ENCODE measurements around the gene FPGT.

DNA sequence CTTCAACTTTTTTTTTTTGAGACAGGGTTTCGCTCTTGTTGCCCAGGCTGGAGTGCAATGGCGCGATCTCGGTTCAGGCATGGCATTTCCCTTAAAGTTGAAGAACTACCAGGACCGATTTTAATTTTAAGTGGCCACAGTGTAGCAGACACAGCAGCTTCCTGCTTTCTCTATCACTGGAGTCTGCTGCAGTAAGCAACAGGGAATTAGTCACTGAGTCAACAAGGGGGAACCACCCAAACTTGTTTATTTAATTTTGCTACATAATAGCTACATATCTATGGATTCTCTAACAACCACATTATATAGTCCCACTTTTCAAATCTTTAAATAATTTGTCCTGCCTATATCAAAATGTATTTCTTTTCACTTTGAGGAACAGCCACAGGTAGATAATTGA is 24.7 kb downstream of the FPGT start:
- TF ChIP-seq, protein P1, sequence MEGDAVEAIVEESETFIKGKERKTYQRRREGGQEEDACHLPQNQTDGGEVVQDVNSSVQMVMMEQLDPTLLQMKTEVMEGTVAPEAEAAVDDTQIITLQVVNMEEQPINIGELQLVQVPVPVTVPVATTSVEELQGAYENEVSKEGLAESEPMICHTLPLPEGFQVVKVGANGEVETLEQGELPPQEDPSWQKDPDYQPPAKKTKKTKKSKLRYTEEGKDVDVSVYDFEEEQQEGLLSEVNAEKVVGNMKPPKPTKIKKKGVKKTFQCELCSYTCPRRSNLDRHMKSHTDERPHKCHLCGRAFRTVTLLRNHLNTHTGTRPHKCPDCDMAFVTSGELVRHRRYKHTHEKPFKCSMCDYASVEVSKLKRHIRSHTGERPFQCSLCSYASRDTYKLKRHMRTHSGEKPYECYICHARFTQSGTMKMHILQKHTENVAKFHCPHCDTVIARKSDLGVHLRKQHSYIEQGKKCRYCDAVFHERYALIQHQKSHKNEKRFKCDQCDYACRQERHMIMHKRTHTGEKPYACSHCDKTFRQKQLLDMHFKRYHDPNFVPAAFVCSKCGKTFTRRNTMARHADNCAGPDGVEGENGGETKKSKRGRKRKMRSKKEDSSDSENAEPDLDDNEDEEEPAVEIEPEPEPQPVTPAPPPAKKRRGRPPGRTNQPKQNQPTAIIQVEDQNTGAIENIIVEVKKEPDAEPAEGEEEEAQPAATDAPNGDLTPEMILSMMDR (IDR thresholded peaks at IDR 0.05; ENCODE audit: control extremely low read depth in 1 of 3, insufficient read depth in 1 of 3, low read depth in 1 of 3, low read length in 3 of 3) = no peak
- TF ChIP-seq EP300 (IDR thresholded peaks at IDR 0.05; ENCODE audit: borderline replicate concordance in 1 of 2, low read depth in 2 of 2, low read length in 2 of 2) (no peak), JUN (IDR thresholded peaks at IDR 0.05; ENCODE audit: low read depth, low read length) (no peak), POLR2AphosphoS5 (IDR thresholded peaks at IDR 0.05; ENCODE audit: low read depth, low read length) (no peak), TAF1 (IDR thresholded peaks at IDR 0.05; ENCODE audit: low read depth, low read length) (no peak), KDM1A (IDR thresholded peaks at IDR 0.05; ENCODE audit: borderline replicate concordance, low read length) (no peak), FOSL1 (IDR thresholded peaks at IDR 0.05; ENCODE audit: insufficient read depth, low read depth, low read length) (no peak), POLR2A (IDR thresholded peaks at IDR 0.05; ENCODE audit: control extremely low read depth in 1 of 2, low read depth in 2 of 2, low read length in 2 of 2) (no peak), EZH2 (IDR thresholded peaks at IDR 0.05; ENCODE audit: low read depth, low read length, severe bottlenecking) (no peak), EGR1 (IDR thresholded peaks at IDR 0.05; ENCODE audit: borderline replicate concordance, low read depth, low read length) (no peak), ASH2L (IDR thresholded peaks at IDR 0.05; ENCODE audit: low read length) (no peak), YY1 (IDR thresholded peaks at IDR 0.05; ENCODE audit: low read depth, low read length) (no peak)

All from H1 (cell line).